ENCODE data around the gene APBB2. TPM values are rescaled to one million over a fixed set of nuclear protein-coding genes. Genes with fewer than 3 reads are reported as not detected.

Gene APBB2
- total and polyA plus RNA-seq, 2 of the 4 experiments (the other 2 are of a cell fraction) = 47.9 to 75.5 TPM

DNA sequence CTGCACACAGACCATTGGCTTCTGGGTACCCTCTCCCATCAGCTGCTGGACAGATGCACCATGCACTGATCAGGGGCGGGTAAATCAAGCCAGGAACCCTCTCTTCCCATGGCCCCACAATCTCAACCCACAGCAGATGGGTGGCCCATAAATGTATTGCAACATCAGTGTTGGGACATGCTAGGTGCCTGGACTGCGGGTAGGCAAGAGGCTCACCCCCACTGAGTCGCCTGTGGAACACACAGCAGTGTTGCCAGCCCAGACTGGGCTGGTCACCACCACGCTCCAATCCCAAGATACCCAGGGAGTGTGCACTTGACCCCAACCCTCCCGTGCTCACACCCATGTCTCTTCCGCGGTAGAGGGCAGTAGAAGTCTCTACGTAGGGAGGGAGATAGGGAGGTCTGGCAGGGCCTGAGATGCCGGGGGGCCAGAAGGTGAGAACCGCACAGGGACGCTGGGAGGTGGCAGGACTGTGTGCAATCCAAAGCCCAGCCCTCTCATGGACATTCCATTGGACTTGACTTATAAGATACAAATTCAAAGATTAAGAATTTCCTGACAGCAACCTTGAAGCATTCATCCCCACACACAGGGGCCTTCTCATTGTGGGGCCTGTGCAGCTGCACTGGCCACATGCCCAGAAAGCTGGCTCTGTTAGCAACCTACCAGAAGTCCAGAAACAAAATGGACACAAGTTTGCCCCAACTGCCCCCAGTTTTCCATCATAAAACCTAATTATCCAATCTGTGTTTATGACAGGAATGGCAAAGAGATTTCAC lies 280.9 kb downstream of the APBB2 start:
- Histone ChIP-seq H3K56ac (ENCODE audit: extremely low read depth, insufficient read depth, low read length) (no peak overlapping the region), H2AK5ac (ENCODE audit: low read depth, low read length) (no peak overlapping the region), H3K4ac (ENCODE audit: low read depth, low read length) (no peak overlapping the region), H3K4me3 (ENCODE audit: insufficient read depth, low read depth, low read length) (no peak overlapping the region), H3K79me1 (ENCODE audit: low read depth in 1 of 2, low read length in 2 of 2) (no peaks in the 10 kb centered on the region), H4K8ac (ENCODE audit: low read depth in 2 of 2, low read length in 2 of 2) (no peak overlapping the region), H2BK5ac (ENCODE audit: low read depth, low read length, poor library complexity, severe bottlenecking) (peak overlapping the region; percentile 43), H4K5ac (ENCODE audit: low read depth, low read length) (no peak overlapping the region), H3K9ac (ENCODE audit: low read depth, low read length) (no peak overlapping the region), H3K27me3 (ENCODE audit: control insufficient read depth, insufficient read depth, low read length) (no peaks in the 10 kb centered on the region), H3K27ac (ENCODE audit: insufficient read depth, low read length) (no peak overlapping the region), H3K14ac (replicated peaks; ENCODE audit: low read depth, low read length) (no peak overlapping the region), H4K91ac (ENCODE audit: insufficient read depth, low read depth, low read length) (no peak overlapping the region), H3K4me1 (ENCODE audit: control insufficient read depth, insufficient read depth, low read length) (peaks cover 3% of the 10 kb centered on the region; the same call in 1 of the 2 replicates), H3K4me2 (ENCODE audit: low read depth, low read length) (no peak overlapping the region), H2BK20ac (ENCODE audit: low read depth, low read length) (no peak overlapping the region), H2AK9ac (replicated peaks; ENCODE audit: low read depth, low read length, poor library complexity) (no peak overlapping the region), H3K9me3 (ENCODE audit: control insufficient read depth, insufficient read depth, low read length) (no peaks in the 10 kb centered on the region), H4K20me1 (ENCODE audit: insufficient read depth, low read length) (no peaks in the 10 kb centered on the region), H2BK15ac (ENCODE audit: low read depth, low read length) (no peak overlapping the region), H3K23ac (ENCODE audit: low read depth, low read length) (no peak overlapping the region), H3K36me3 (ENCODE audit: control insufficient read depth, insufficient read depth, low read length) (peaks cover 7% of the 10 kb centered on the region), H3K9me1 (ENCODE audit: insufficient read depth, low read length) (peaks cover 9% of the 10 kb centered on the region), H2BK120ac (ENCODE audit: low read depth, low read length) (no peak overlapping the region), H2AFZ (replicated peaks; ENCODE audit: low read length, poor library complexity) (peak overlapping the region; percentile 59), H3K18ac (ENCODE audit: low read depth, low read length) (no peak overlapping the region)
- dilution Hi-C loops (cut with HindIII; ENCODE audit: low sequenced_read_pairs, unreplicated experiment) = no loop called here
- ChIA-PET CTCF (interaction anchor here (0.6 kb wide), 1 partner anchor 23 kb away, joined by 5 read pairs; no protein-coding TSS in a partner anchor), POLR2A (ENCODE audit: unreplicated experiment) (no interaction called here)
- intact Hi-C loops (cut with micrococcal nuclease) = no loop called here
- DNase-seq (peak; percentile 86), ATAC-seq (ENCODE audit: low read depth) (peak; percentile 87)
- WGBS, 2 experiments (ENCODE audit: extremely low coverage in 2 of 2, insufficient read length in 1 of 2) = 95% methylated on average over 3 of the region's 11 CpGs; no CpG with 5 or more reads in 1 of the 2 experiments
- in situ Hi-C loops (cut with MboI; ENCODE audit: low sequenced_read_pairs) = no loop called here
- TF ChIP-seq CEBPB (IDR thresholded peaks at IDR 0.05; ENCODE audit: low read depth, low read length) (peak; percentile 55; the same call in 1 of the 2 replicates), RFX5 (IDR thresholded peaks at IDR 0.05; ENCODE audit: low read depth, low read length) (no peak)
- BruUV-seq (replicated peaks) = no TSS peak

Measured in IMR-90 (cell line).